ENCODE data around the gene ROR2.
"Not testable (repeated sequence)": the region's sequence is repeated elsewhere in the genome, so short reads cannot be mapped to it uniquely, and the experiment has no call there.

ROR2 gene

GRCh38 chr9:91949946-91950664 is at the start of gene ROR2:
Gene ROR2 (minus strand): TSS chr9:91950228.
- DNase-seq (ENCODE audit: low read depth), result peak; percentile 14

GRCh38 chr9:91995000-91995655 is 45.1 kb upstream of the ROR2 start:
- no peak for DNase-seq (ENCODE audit: low read depth)

GRCh38 chr9:91994422-91994821 is 44.4 kb upstream of the ROR2 start:
- DNase-seq (ENCODE audit: low read depth), result no peak

DNA sequence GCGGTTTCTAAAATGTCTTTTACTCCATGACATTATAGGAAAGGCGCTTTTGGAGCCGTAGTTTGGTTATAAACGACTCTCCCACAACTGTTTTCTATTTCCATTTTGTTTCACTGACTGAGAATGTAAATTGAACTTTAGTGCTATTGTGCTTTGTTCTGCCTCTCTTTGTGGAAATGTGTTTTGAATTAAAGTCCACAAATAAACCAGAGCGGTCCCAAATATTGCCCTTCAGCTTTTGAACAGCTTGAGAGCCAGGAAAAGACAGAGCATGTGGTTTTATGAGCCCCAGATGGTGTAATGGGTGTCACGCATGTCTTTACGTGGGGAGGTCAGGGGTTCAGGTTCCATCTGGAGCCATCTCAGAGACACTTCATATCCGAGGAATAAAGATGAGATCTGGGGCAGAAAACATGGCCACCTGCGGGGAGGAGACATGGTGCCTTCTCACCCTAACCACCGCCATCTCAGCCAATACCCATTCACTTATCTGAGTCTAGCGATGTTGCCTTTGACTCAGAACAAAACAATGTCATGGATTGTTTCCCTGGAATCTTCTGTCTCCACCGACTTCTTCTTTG is 42.5 kb upstream of the ROR2 start:
- no peak for DNase-seq (ENCODE audit: low read depth)

DNA sequence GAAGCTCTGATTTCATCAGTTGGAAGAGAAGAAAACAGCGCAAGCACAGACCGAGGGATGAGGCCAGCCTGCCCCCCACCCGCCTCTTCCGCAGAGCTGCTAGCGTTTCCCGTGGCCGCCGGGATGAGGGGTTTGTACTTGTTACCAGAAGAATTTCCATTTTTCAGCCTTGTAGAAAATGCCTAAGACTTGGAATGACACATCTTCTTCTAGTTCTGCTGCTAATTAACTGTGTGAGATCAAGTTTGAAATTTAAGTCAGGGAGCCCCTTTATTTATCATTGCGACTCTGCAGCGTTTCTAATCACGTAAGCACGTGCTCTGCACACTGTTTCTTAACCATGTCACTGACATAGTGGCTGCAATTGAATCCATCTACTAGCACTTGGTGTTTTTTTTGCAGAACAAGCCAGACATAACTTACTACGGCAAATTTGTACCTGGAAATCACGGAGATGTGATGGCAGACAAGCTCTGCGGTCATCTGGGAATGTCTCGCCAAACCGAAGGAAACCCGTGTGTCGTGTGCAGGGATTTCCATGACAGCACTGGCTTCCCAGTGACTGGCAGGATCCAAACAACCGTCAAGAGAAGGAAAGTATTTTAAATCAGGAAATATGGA is 41.8 kb upstream of the ROR2 start:
- no peak for DNase-seq (ENCODE audit: low read depth)

- no peak for DNase-seq (ENCODE audit: low read depth)
Measured at GRCh38 chr9:91986248-91986647, 36.2 kb upstream of the ROR2 start.

GRCh38 chr9:91985692-91986091 is 35.7 kb upstream of the ROR2 start:
- no peak for DNase-seq (ENCODE audit: low read depth)

- DNase-seq (ENCODE audit: low read depth), result no peak
Measured at GRCh38 chr9:91978740-91979414, 28.8 kb upstream of the ROR2 start.

GRCh38 chr9:91975254-91975653 is 25.2 kb upstream of the ROR2 start:
- not testable (repeated sequence) for DNase-seq (ENCODE audit: low read depth)

- DNase-seq (ENCODE audit: low read depth), result no peak
Measured at GRCh38 chr9:91972711-91973110, 22.7 kb upstream of the ROR2 start.

GRCh38 chr9:91972076-91972626 is 22.1 kb upstream of the ROR2 start:
- DNase-seq (ENCODE audit: low read depth), result no peak

DNA sequence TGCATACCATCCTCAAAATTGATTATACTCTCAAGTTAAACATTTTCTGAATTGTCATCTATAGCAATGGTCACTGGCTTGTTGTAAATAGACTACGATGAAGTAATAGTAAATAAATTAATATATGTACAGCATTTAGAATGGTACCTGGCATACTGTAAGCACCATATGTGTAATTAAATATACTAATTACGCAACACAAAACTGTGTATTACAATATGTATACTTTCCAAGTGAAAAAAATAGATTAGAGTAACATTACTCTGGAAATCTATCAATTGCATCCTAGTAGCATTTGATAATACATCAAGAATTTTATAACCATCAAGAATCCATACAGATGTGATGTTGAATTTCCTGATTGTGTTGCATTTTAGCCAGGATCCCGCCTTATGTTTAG is 17.2 kb upstream of the ROR2 start:
- no peak for DNase-seq (ENCODE audit: low read depth)

- DNase-seq (ENCODE audit: low read depth), result no peak
Measured at GRCh38 chr9:91966503-91966902, 16.5 kb upstream of the ROR2 start.

- no peak for DNase-seq (ENCODE audit: low read depth)
Measured at GRCh38 chr9:91963711-91964240, 13.7 kb upstream of the ROR2 start.

GRCh38 chr9:91960367-91960766 is 10.3 kb upstream of the ROR2 start:
- DNase-seq (ENCODE audit: low read depth), result no peak

DNA sequence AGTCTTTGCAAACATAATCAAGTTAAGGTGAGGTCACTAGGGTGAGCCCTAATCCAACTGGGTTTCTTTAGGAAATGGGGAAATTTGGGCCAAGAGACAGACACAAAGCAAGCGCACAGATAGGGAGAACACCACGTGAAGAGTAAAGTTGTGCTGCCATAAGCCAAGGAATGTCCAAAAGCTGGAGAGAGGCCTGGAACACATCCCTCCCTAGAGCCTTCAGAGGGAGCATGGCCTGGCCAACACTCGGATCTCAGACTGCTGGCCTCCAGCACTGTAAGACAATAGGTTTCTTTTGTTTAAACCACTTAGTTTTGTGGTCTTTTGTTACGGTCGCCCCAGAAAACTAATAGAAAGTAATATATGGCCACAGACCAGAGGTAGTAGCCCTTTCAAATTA is 8.1 kb upstream of the ROR2 start:
- DNase-seq (ENCODE audit: low read depth), result no peak

DNA sequence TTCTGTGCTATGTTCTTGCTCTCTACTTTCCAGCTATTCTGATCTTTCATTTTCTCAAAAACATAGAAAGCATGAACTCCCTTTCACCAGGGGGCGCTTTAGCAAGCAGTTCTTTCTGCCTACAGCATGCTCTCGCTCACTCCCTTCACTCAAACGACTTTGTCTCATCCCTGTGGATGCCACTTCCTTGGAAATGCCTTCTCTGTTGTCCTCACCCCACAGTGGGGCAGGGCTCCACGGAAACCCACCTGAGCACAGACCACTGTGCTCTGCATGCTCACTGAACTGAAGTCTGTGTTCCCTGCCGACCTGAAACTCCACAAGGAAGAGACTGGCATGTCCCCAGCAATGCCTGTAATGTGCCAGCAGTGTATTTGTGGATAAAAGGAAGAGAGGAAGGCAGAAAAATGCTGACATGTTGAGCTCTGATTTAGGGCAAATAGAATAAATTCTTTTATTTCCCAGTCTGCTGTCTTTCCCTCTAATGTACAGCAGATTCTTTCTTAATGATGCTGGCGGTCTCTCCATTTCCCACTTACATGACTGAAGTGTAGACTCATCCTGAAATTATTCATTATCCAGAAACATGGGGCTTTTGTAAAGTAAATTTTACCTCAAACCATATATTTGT is 4.9 kb upstream of the ROR2 start:
- no peak for DNase-seq (ENCODE audit: low read depth)

DNA sequence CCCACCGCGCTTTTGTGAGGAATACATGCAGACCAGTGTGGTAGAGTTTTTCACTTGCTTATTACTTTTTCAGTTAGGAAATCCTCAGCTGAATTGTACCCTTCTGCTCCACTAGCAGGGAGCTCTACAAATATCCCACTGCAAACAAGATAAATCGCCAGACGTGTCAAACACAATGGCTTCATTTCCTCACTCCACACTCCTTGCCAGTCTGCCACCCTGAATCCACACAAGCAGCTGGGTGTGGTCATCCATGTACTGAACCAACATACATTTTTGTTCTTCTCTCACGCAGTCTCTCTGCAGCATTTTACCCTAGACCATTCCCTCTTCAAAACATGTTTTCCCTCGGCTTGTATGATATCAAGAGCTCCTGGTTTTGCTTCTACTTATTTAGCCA is 3.7 kb upstream of the ROR2 start:
- no peak for DNase-seq (ENCODE audit: low read depth)

- DNase-seq (ENCODE audit: low read depth), result no peak
Measured at GRCh38 chr9:91951944-91952520, 2.0 kb upstream of the ROR2 start.

DNA sequence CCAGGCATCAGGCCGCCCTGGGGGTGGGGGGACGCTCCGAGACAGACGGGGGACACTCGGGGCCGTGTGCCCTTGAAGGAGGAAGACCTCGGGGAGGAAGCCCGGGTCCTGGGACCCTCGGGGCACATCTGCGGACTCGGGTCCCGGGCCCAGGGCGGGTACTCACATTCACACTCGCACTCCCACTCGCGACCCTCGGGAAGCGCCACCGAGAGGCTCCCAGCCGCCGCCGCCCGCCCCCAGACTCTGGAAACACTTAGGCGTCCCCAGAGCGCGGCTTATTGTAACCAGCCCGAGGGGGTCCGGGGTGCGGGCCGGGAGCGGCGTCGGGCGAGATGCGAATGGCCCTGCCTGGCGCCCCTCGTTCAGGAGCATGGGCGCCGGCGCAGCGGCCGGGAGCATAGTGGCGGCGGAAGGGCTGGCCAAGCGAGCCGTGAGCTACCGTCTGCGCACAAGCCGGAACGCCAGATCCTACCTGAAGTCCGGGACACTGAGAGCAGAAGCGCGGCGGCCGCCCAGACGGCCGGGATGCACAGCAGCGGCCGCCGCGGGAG is 559 bp downstream of the ROR2 start:
- no peak for DNase-seq (ENCODE audit: low read depth)
